AG08395 (cell line): Measurements from ENCODE around the gene GJD3.
"Not testable (repeated sequence)": the region's sequence is repeated elsewhere in the genome, so short reads cannot be mapped to it uniquely, and the experiment has no call there.

Source experiments
- DNase-seq: peaks from one replicate; pipeline ENCODE4 v3.0.0; 2012; ENCODE audit warnings: mixed read lengths, low spot score

Gene GJD3

GRCh38 chr17:40367728-40368127 is 3.2 kb upstream of the GJD3 start:
- not testable (repeated sequence) for DNase-seq

- no peak for DNase-seq
These were observed 2.5 kb upstream of the GJD3 start for GRCh38 chr17:40366861-40367518.

GRCh38 chr17:40366076-40366860 is 1.7 kb upstream of the GJD3 start:
- DNase-seq = no peak

GRCh38 chr17:40364906-40365305 is 369 bp upstream of the GJD3 start:
- no peak for DNase-seq

- DNase-seq = peak; percentile 23
These were observed 1.3 kb downstream of the GJD3 start for GRCh38 chr17:40363111-40363827.

GRCh38 chr17:40362696-40363110 is 1.8 kb downstream of the GJD3 start:
- DNase-seq = peak; percentile 85

GRCh38 chr17:40361925-40362695 is 2.4 kb downstream of the GJD3 start:
- DNase-seq = no peak

GRCh38 chr17:40361063-40361924 is 3.2 kb downstream of the GJD3 start:
- DNase-seq = no peak

- no peak for DNase-seq
These were observed 4.4 kb downstream of the GJD3 start for GRCh38 chr17:40360091-40360490.

- peak; percentile 93 for DNase-seq
These were observed 6.1 kb downstream of the GJD3 start for GRCh38 chr17:40358323-40359038.

- DNase-seq = no peak
These were observed 7.3 kb downstream of the GJD3 start for GRCh38 chr17:40356990-40357881.

GRCh38 chr17:40355804-40356758 is 8.5 kb downstream of the GJD3 start:
- no peak for DNase-seq

GRCh38 chr17:40355123-40355803 is 9.3 kb downstream of the GJD3 start:
- DNase-seq = peak; percentile 87

GRCh38 chr17:40354221-40355122 is 10.1 kb downstream of the GJD3 start:
- no peak for DNase-seq

GRCh38 chr17:40352779-40353394 is 11.7 kb downstream of the GJD3 start:
- no peak for DNase-seq

GRCh38 chr17:40352237-40352778 is 12.2 kb downstream of the GJD3 start:
- no peak for DNase-seq
